IMR-90 (cell line): ENCODE data around the gene LILRB1. TPM values are rescaled to one million over a fixed set of nuclear protein-coding genes. Genes with fewer than 3 reads are reported as not detected.
"Not testable (repeated sequence)": the region's sequence is repeated elsewhere in the genome, so short reads cannot be mapped to it uniquely, and the experiment has no call there.

Experiments
- ATAC-seq: fragments of 200-7000 bp; cut with Tn5 transposase; 2 replicates; pipeline ENCODE4 v1.9.1; 2020; ENCODE audit warnings: low read depth, mild to moderate bottlenecking, moderate library complexity
- BruUV-seq: library from RNA; stranded (reverse); fragments of 400-500 nt; replicated peaks from 2 replicates; lab custom pipeline; 2021; lab: Mats Ljungman, UMichigan
- CTCF ChIA-PET: fragments of 300-600 bp; formaldehyde crosslinking; extraction: SDS; loops from one replicate; lab custom pipeline; 2021; ENCODE audit warnings: antibody characterized with exemption; lab: Yijun Ruan, JAX
- POLR2A ChIA-PET: fragments of 300-600 bp; sonication (Branson Sonifier 250); formaldehyde crosslinking; loops from one replicate; lab custom pipeline; 2022; ENCODE audit warnings: antibody characterized with exemption; ENCODE audit not compliant: unreplicated experiment; lab: Charles Lee
- DNase-seq: peaks from one replicate; pipeline ENCODE4 v3.0.0; 2013
- H2AFZ ChIP-seq: replicated peaks from 2 replicates; pipeline ENCODE3; 2013; ENCODE audit warnings: low read length, mild to moderate bottlenecking; ENCODE audit not compliant: poor library complexity
- H2AK5ac ChIP-seq: 2 replicates; pipeline ENCODE4 v1.6.1; 2013; ENCODE audit warnings: low read depth, low read length, inconsistent platforms
- H2AK9ac ChIP-seq: replicated peaks from 2 replicates; pipeline ENCODE3; 2013; ENCODE audit warnings: mild to moderate bottlenecking, low read depth, low read length, moderate library complexity; ENCODE audit not compliant: poor library complexity
- H2BK120ac ChIP-seq: 2 replicates; pipeline ENCODE4 v1.6.1; 2013; ENCODE audit warnings: low read depth, low read length, inconsistent platforms
- H2BK15ac ChIP-seq: 3 replicates; pipeline ENCODE4 v1.6.1; 2013; ENCODE audit warnings: low read depth, low read length, inconsistent platforms
- H2BK20ac ChIP-seq: 2 replicates; pipeline ENCODE4 v1.6.1; 2013; ENCODE audit warnings: low read depth, mild to moderate bottlenecking, inconsistent platforms, low read length, moderate library complexity
- H2BK5ac ChIP-seq: 2 replicates; pipeline ENCODE4 v1.6.1; 2013; ENCODE audit warnings: mild to moderate bottlenecking, low read depth, low read length, inconsistent platforms; ENCODE audit not compliant: poor library complexity, severe bottlenecking
- H3K14ac ChIP-seq: replicated peaks from 2 replicates; pipeline ENCODE4 v1.6.1; 2013; ENCODE audit warnings: low read depth, low read length, inconsistent platforms
- H3K18ac ChIP-seq: 2 replicates; pipeline ENCODE4 v1.6.1; 2013; ENCODE audit warnings: low read depth, low read length, control low read depth
- H3K23ac ChIP-seq: 2 replicates; pipeline ENCODE4 v1.6.1; 2013; ENCODE audit warnings: low read depth, low read length, inconsistent platforms
- H3K27ac ChIP-seq: 2 replicates; pipeline ENCODE4 v1.5.1; 2013; ENCODE audit warnings: mild to moderate bottlenecking, control low read depth, low read length; ENCODE audit not compliant: insufficient read depth
- H3K27me3 ChIP-seq: 2 replicates; pipeline ENCODE4 v1.6.1; 2013; ENCODE audit warnings: low read length; ENCODE audit not compliant: control insufficient read depth, insufficient read depth
- H3K36me3 ChIP-seq: 2 replicates; pipeline ENCODE4 v1.6.1; 2013; ENCODE audit warnings: low read length, mixed read lengths; ENCODE audit not compliant: control insufficient read depth, insufficient read depth
- H3K4ac ChIP-seq: 2 replicates; pipeline ENCODE4 v1.6.1; 2013; ENCODE audit warnings: low read depth, low read length, inconsistent platforms
- H3K4me1 ChIP-seq: 2 replicates; pipeline ENCODE4 v1.6.1; 2013; ENCODE audit warnings: low read length, mixed read lengths; ENCODE audit not compliant: control insufficient read depth, insufficient read depth
- H3K4me2 ChIP-seq: 2 replicates; pipeline ENCODE4 v1.6.1; 2013; ENCODE audit warnings: low read depth, mild to moderate bottlenecking, control low read depth, low read length, moderate library complexity
- H3K4me3 ChIP-seq: 2 replicates; pipeline ENCODE4 v1.5.1; 2013; ENCODE audit warnings: low read depth, mild to moderate bottlenecking, control low read depth, low read length, moderate library complexity; ENCODE audit not compliant: insufficient read depth
- H3K56ac ChIP-seq: 2 replicates; pipeline ENCODE4 v1.6.1; 2013; ENCODE audit warnings: low read length, inconsistent platforms; ENCODE audit not compliant: insufficient read depth; ENCODE audit errors: extremely low read depth
- H3K79me1 ChIP-seq, 2 experiments: 2 replicates each; pipeline ENCODE4 v1.6.1; 2013; ENCODE audit warnings: low read length in 2 of 2, inconsistent platforms in 1 of 2, low read depth in 1 of 2
- H3K9ac ChIP-seq: 2 replicates; pipeline ENCODE4 v1.6.1; 2013; ENCODE audit warnings: low read depth, low read length, control low read depth
- H3K9me1 ChIP-seq: 2 replicates; pipeline ENCODE4 v1.6.1; 2013; ENCODE audit warnings: low read length, inconsistent platforms; ENCODE audit not compliant: insufficient read depth
- H3K9me3 ChIP-seq: 2 replicates; pipeline ENCODE4 v1.6.1; 2013; ENCODE audit warnings: low read length; ENCODE audit not compliant: control insufficient read depth, insufficient read depth
- H4K20me1 ChIP-seq: 2 replicates; pipeline ENCODE4 v1.6.1; 2013; ENCODE audit warnings: low read length, inconsistent platforms; ENCODE audit not compliant: insufficient read depth
- H4K5ac ChIP-seq: 2 replicates; pipeline ENCODE4 v1.6.1; 2013; ENCODE audit warnings: mild to moderate bottlenecking, low read depth, low read length, control low read depth
- H4K8ac ChIP-seq, 2 experiments: 2 replicates each; pipeline ENCODE4 v1.6.1; 2013; ENCODE audit warnings: low read depth in 2 of 2, low read length in 2 of 2, control low read depth in 1 of 2, inconsistent platforms in 1 of 2
- H4K91ac ChIP-seq: 2 replicates; pipeline ENCODE4 v1.6.1; 2013; ENCODE audit warnings: low read depth, low read length, inconsistent platforms; ENCODE audit not compliant: insufficient read depth
- CHD1 ChIP-seq: IDR thresholded peaks from 2 replicates; pipeline ENCODE4 v1.6.1; 2012; ENCODE audit warnings: low read depth, low read length, improper control_type of control experiment
- WGBS, 2 experiments: methylation state at CpG; one replicate each; pipeline versions ENCODE4 v1.1.5 to v1.1.7; 2013; ENCODE audit warnings: missing lambda C conversion rate in 2 of 2; ENCODE audit not compliant: insufficient read length in 1 of 2; ENCODE audit errors: extremely low coverage in 2 of 2; 5-methylcytosine and 5-hydroxymethylcytosine counted together
- dilution Hi-C: fragments of 300-500 bp; cut with HindIII; formaldehyde crosslinking; loops from one replicate; pipeline ENCODE4 v1.14.3; 2018; ENCODE audit warnings: low sequenced_read_pairs; ENCODE audit not compliant: unreplicated experiment
- in situ Hi-C: fragments of 300-500 bp; cut with MboI; formaldehyde crosslinking; loops from 3 replicates; pipeline ENCODE4 v1.14.3; 2019; ENCODE audit warnings: low sequenced_read_pairs, inconsistent platforms, mixed read lengths
- intact Hi-C: fragments of 100-400 bp; cut with micrococcal nuclease; formaldehyde crosslinking; loops from 2 replicates; pipeline ENCODE4 v1.10.0; 2022
- polyA plus RNA-seq, 3 experiments: library from polyadenylated mRNA; depleted of rRNA; stranded (reverse); fragments of >200 nt; gene quantifications; 2 replicates each; pipeline ENCODE4 v1.2.3, GENCODE V29; 2012; ENCODE audit warnings: low replicate concordance in 1 of 3
- total RNA-seq: library from RNA; depleted of rRNA; stranded (reverse); fragments of >200 nt; gene quantifications from 2 replicates; pipeline ENCODE4 v1.2.3, GENCODE V29; 2012
- TF ChIP-seq, protein P1 (sequence below): fragments of 150-350 bp; IDR thresholded peaks from 2 replicates; pipeline ENCODE4 v1.6.1; 2016; ENCODE audit warnings: low read depth, mild to moderate bottlenecking, low read length, moderate library complexity, borderline replicate concordance

LILRB1 gene
- total and polyA plus RNA-seq, 2 of the 4 experiments (the other 2 are of a cell fraction), result not detected

DNA sequence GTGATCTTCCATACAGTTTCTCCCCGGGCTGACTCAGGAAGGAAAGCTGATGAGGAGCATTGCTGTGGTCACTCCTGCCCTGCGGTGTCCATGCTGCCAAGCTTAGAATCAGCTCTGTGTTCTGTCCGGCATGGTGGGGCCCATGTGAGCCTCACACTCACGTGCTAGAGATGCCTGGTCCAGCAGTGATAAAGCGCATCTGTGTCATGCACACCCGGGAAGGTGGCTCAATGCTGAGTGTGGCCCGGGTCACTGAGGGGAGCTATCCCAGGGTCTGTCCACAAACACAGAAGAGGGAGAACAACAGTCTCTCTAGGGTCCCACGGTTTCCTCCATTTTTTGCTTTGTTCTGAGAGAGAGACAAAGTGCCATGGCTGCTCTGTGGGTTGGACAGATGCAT is 3.5 kb upstream of the LILRB1 start:
- intact Hi-C loops, result no loop called here
- TF ChIP-seq, protein P1, sequence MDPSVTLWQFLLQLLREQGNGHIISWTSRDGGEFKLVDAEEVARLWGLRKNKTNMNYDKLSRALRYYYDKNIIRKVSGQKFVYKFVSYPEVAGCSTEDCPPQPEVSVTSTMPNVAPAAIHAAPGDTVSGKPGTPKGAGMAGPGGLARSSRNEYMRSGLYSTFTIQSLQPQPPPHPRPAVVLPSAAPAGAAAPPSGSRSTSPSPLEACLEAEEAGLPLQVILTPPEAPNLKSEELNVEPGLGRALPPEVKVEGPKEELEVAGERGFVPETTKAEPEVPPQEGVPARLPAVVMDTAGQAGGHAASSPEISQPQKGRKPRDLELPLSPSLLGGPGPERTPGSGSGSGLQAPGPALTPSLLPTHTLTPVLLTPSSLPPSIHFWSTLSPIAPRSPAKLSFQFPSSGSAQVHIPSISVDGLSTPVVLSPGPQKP, result no peak
- TF ChIP-seq CHD1, result no peak

DNA sequence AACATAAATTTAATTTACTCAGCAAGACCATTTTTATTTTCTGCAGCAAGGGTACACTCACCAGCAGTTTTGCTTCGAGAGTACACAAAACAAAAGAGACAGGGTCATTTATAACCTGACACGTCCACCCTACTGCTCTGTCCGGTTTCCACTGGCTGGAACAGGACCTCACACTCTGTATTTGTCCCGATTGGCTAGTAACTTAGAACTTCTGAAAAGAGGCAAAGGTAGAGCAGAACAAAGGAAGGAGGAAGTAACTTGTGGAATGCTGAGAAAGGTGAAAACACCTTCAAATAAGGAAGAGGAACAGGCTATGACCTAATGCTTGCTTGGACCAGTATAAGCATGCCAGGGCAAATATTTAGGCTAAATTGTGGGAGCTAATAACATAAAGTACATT is 2.4 kb upstream of the LILRB1 start:
- dilution Hi-C loops, H3K9ac ChIP-seq, H4K8ac ChIP-seq, H3K14ac ChIP-seq, H2AFZ ChIP-seq, H3K4ac ChIP-seq, H3K18ac ChIP-seq, in situ Hi-C loops, H3K27me3 ChIP-seq, DNase-seq, ATAC-seq, H2BK5ac ChIP-seq, H3K23ac ChIP-seq, H3K79me1 ChIP-seq, H3K4me2 ChIP-seq, H2BK15ac ChIP-seq, H2AK9ac ChIP-seq, H3K27ac ChIP-seq, intact Hi-C loops, H4K5ac ChIP-seq, BruUV-seq, H2BK20ac ChIP-seq, H4K20me1 ChIP-seq, H4K91ac ChIP-seq, H3K4me3 ChIP-seq, H3K56ac ChIP-seq, H3K9me1 ChIP-seq, H3K4me1 ChIP-seq, POLR2A ChIA-PET, H2BK120ac ChIP-seq, H2AK5ac ChIP-seq, H3K36me3 ChIP-seq, CTCF ChIA-PET: not testable (repeated sequence)
- no CpG with 5 or more reads among the region's 4 CpGs for WGBS, 2 experiments
- peaks cover 14% of the 10 kb centered on the region for H3K9me3 ChIP-seq

More for the DNA sequence above, 3.5 kb upstream of the LILRB1 start:
- ChIA-PET POLR2A (no interaction called here), CTCF (no interaction called here)
- BruUV-seq, result no TSS peak
- H3K79me1 ChIP-seq, result no peaks in the 10 kb centered on the region
- 0% methylated on average over 2 of the region's 8 CpGs; no CpG with 5 or more reads in 1 of the 2 experiments for WGBS, 2 experiments
- no peak overlapping the region for H2AK5ac ChIP-seq
- H2AFZ ChIP-seq, result no peak overlapping the region
- dilution Hi-C loops, result no loop called here
- H2AK9ac ChIP-seq, result no peak overlapping the region
- H3K9ac ChIP-seq, result no peak overlapping the region
- no peak overlapping the region for H3K4me2 ChIP-seq
- no peak overlapping the region for H2BK5ac ChIP-seq
- no peak overlapping the region for H2BK120ac ChIP-seq
- no peak overlapping the region for H3K14ac ChIP-seq
- no peak overlapping the region for H4K8ac ChIP-seq
- H3K27ac ChIP-seq, result no peak overlapping the region
- no peak overlapping the region for H3K18ac ChIP-seq
- no peaks in the 10 kb centered on the region for H4K20me1 ChIP-seq
- H4K91ac ChIP-seq, result no peak overlapping the region
- H3K56ac ChIP-seq, result no peak overlapping the region
- DNase-seq (no peak), ATAC-seq (no peak)
- H3K4me3 ChIP-seq, result no peak overlapping the region
- no peak overlapping the region for H3K4ac ChIP-seq
- H3K27me3 ChIP-seq, result no peaks in the 10 kb centered on the region
- no peak overlapping the region for H4K5ac ChIP-seq
- no peaks in the 10 kb centered on the region for H3K9me1 ChIP-seq
- peaks cover 9% of the 10 kb centered on the region for H3K9me3 ChIP-seq
- no peak overlapping the region for H2BK20ac ChIP-seq
- no peak overlapping the region for H2BK15ac ChIP-seq
- in situ Hi-C loops, result no loop called here
- H3K4me1 ChIP-seq, result no peaks in the 10 kb centered on the region
- H3K23ac ChIP-seq, result no peak overlapping the region
- no peaks in the 10 kb centered on the region for H3K36me3 ChIP-seq
